Umbilical cord (tissue), 2 donors: ENCODE data around the gene LRP1B. TPM values are rescaled to one million over a fixed set of nuclear protein-coding genes. Genes with fewer than 3 reads are reported as not detected.
"Not testable (repeated sequence)": the region's sequence is repeated elsewhere in the genome, so short reads cannot be mapped to it uniquely, and the experiment has no call there.

Experiments
- DNase-seq: peaks from one replicate; pipeline ENCODE4 v3.0.0-alpha.2; 2015; ENCODE audit warnings: low spot score
- total RNA-seq: library from RNA; depleted of rRNA; stranded (reverse); fragments of >200 nt; gene quantifications from one replicate; pipeline ENCODE4 v1.2.3, GENCODE V29; 2014; ENCODE audit warnings: low replicate concordance; ENCODE audit not compliant: insufficient read depth

The LRP1B gene
- total RNA-seq, 1 donor from 2014 or later = 0.96 TPM

GRCh38 chr2:140555701-140556100 is 1575.1 kb downstream of the LRP1B start:
- no peak for DNase-seq

- DNase-seq = no peak
Measured at GRCh38 chr2:140552634-140553033, 1578.2 kb downstream of the LRP1B start.

GRCh38 chr2:140551287-140551686 is 1579.5 kb downstream of the LRP1B start:
- no peak for DNase-seq

GRCh38 chr2:140550821-140551220 is 1580.0 kb downstream of the LRP1B start:
- DNase-seq = no peak

- not testable (repeated sequence) for DNase-seq
Measured at GRCh38 chr2:140544769-140545168, 1586.0 kb downstream of the LRP1B start.

GRCh38 chr2:140542627-140543026 is 1588.2 kb downstream of the LRP1B start:
- DNase-seq = no peak

- DNase-seq = no peak
Measured at GRCh38 chr2:140539242-140539875, 1591.5 kb downstream of the LRP1B start.

- DNase-seq = no peak
Measured at GRCh38 chr2:140529706-140530105, 1601.1 kb downstream of the LRP1B start.

GRCh38 chr2:140528982-140529381 is 1601.8 kb downstream of the LRP1B start:
- no peak for DNase-seq

- DNase-seq = no peak
Measured at GRCh38 chr2:140526575-140526974, 1604.2 kb downstream of the LRP1B start.

- DNase-seq = no peak
Measured at GRCh38 chr2:140512106-140512505, 1618.7 kb downstream of the LRP1B start.

GRCh38 chr2:140509765-140510164 is 1621.1 kb downstream of the LRP1B start:
- DNase-seq = no peak

GRCh38 chr2:140508756-140509155 is 1622.1 kb downstream of the LRP1B start:
- DNase-seq = no peak

GRCh38 chr2:140506606-140507005 is 1624.2 kb downstream of the LRP1B start:
- DNase-seq = no peak

GRCh38 chr2:140504601-140505000 is 1626.2 kb downstream of the LRP1B start:
- no peak for DNase-seq

GRCh38 chr2:140502951-140503630 is 1627.7 kb downstream of the LRP1B start:
- no peak for DNase-seq

- peak; percentile 2 for DNase-seq
Measured at GRCh38 chr2:140498360-140498759, 1632.5 kb downstream of the LRP1B start.

- no peak for DNase-seq
Measured at GRCh38 chr2:140496714-140497113, 1634.1 kb downstream of the LRP1B start.

GRCh38 chr2:140491876-140492275 is 1638.9 kb downstream of the LRP1B start:
- DNase-seq = peak; percentile 37

GRCh38 chr2:140489193-140489592 is 1641.6 kb downstream of the LRP1B start:
- no peak for DNase-seq

- DNase-seq = no peak
Measured at GRCh38 chr2:140481136-140481535, 1649.7 kb downstream of the LRP1B start.

GRCh38 chr2:140473851-140474250 is 1657.0 kb downstream of the LRP1B start:
- no peak for DNase-seq

GRCh38 chr2:140472676-140473075 is 1658.1 kb downstream of the LRP1B start:
- no peak for DNase-seq
